K562 (cell line): ENCODE results near the gene MYH15.

ENCODE experiments used
- ATF2 ChIP-seq: sonication (generic); formaldehyde crosslinking; IDR thresholded peaks from 2 replicates; pipeline ENCODE4 v1.8.1; 2022; ENCODE audit warnings: missing genetic modification reagents
- PATZ1 ChIP-seq: fragments of 250-450 bp; sonication (Bioruptor Pico); IDR thresholded peaks from 2 replicates; pipeline ENCODE4 v1.5.0; 2020; ENCODE audit warnings: mild to moderate bottlenecking, borderline replicate concordance

GRCh38 chr3:108516881-108517280, 6.5 kb upstream of the MYH15 start:
- TF ChIP-seq PATZ1 (CRISPR knock-in tag) (no peak), ATF2 (CRISPR knock-in tag) (no peak)
